NCI-H2196 treated with DMSO at 0.1 percent for 48 hours (cell line): ENCODE results near the gene TSPAN15.

ENCODE experiments used
- DNase-seq: peaks from one replicate; lab custom pipeline; 2025; ENCODE audit not compliant: unreplicated experiment; lab: John Stamatoyannopoulos, UW

Gene TSPAN15

DNA sequence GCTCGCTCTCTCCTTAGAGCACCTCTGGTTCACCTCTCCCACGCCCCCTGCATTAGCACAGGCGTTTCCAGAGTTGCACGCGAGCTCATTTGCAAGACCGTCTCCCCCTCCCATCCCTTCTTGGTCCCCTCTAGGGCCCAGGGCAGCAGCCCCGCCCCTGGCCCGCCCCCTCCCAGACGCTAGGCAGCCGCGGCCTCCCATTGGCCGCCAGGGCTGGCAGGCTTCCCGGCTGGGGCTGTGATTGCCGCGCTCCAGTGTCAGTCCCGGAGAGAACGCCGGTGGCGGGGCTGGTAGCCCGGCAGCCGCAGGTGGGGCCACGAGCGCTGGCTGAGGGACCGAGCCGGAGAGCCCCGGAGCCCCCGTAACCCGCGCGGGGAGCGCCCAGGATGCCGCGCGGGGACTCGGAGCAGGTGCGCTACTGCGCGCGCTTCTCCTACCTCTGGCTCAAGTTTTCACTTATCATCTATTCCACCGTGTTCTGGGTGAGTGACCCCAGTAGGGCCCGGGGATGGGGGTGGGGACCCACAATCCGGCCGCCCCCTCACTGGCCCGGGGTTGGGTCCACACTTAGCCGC lies at the start of gene TSPAN15:
Gene TSPAN15 (plus strand): TSS at position 257 of the 575 bp plus-strand sequence. CDS start 130 bp downstream, at position 387.
- peak; percentile 31 for DNase-seq

DNA sequence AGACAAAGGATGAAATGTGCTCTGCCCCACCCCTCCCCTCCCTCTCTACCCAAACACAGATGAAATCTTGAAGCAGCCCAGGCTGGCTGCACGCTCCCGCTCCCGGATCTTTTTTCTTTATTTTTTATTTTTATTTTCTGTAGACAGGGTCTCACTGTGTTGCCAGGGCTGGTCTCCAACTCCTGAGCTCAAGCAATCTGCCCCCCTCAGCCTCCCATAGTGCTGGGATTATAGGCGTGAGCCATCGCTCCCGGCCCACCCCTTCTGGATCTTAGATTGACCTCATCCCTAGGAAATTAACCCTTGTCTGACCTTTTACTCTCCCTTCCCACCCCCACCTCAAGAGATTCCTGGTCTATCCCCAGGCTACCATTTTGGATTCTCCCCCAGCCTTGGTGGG lies 48.9 kb upstream of the TSPAN15 start:
- DNase-seq, result no peak

DNA sequence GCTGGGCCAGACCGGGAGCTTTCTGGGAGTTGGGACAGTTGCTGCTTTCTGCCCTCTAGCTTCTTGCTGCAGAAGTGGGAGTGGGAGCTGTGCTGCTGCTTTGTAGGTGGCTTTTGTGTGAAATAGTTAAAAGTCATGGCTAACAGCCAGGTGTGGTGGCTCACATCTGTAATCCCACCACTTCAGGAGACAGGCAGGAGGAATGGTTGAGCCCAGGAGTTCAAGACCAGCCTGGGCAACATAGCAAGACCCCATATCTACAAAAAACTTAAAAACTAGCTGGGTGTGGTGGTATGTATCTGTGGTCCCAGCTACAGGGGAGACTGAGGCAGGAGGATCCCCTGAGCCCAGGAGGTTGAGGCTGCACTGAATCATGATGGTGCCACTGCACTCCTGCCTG lies 48.2 kb upstream of the TSPAN15 start:
- no peak for DNase-seq

DNA sequence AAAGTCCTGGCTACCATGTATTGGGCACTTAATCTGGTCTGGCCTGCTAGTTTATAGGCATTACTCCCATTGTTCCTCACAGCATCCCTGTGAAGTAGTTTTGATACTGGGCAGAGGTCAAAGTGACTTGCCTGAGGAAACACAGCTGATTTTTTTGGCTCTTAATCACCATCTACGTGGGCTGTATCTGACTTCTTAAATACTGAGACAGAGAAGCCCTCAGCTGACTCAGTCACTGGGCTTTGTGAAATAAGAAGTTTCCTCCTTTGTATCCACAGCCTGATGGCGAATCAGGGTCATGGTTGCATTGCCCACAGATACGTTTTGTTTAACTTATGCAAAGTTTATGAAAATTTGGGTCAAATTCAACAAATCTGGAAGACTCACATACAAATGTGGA lies 47.7 kb upstream of the TSPAN15 start:
- DNase-seq, result no peak

DNA sequence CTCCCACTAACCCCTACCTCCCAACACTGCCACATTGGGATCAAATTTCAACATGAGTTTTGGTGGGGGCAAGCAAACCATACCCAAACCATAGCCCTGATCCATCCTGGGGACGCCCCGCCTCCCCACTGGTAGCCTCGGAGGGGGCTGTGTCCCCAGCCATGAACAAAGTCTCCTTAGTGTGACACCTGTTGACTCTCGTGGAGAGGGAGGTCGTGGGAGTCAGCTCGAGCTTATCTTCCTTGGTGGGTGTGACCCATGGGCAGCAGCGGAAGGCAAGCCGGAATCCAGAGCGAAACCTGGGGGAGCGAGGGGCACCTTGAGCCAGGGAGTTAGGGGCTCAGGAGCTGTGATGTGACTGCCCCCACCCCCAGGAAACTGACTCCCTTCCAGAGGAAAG lies 46.5 kb upstream of the TSPAN15 start:
- DNase-seq, result no peak

DNA sequence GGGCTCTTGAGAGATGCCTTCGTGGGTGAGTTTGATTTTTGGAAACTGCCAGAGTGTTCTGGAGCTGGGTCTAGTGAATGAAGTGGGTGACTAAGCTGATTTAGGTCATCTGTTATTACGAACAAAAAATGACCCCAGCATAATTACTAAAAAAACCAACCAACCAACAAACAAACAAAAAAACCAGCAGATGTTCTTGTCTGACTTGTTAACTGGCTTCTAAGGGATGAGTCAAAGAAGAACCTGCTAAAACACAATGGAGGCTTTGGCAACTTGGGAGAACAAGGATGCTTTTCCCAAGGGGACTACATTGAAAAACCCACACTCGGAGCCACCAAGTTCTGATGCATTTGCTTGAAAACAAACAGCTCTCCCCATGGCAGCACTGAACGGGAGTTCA lies 46.0 kb upstream of the TSPAN15 start:
- DNase-seq, result no peak

DNA sequence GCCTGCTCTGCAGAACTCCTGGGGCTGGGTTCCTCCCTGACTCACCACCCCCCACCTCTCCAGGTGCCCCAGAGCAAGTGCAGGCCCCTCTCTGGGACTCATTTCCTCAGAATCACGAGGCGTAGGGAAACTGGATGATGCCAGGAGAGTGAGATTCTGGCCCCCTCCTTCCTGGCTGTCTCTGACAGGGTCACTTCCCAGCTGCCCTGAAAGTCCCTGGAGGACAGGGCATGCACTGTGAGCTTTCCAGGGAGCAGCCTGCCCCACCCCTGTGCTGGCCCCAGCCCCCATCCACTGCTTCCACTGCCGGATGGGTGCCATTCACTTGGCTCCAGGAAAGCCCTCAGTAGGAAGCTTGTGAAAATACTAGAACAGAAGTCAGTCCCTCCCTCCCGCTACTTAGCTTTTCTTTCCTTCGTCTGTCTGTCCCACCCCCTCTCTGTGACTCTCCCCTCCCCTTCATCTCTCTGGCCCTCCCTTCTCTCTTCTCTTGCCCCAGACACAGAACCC lies 44.9 kb upstream of the TSPAN15 start:
- DNase-seq, result no peak

DNA sequence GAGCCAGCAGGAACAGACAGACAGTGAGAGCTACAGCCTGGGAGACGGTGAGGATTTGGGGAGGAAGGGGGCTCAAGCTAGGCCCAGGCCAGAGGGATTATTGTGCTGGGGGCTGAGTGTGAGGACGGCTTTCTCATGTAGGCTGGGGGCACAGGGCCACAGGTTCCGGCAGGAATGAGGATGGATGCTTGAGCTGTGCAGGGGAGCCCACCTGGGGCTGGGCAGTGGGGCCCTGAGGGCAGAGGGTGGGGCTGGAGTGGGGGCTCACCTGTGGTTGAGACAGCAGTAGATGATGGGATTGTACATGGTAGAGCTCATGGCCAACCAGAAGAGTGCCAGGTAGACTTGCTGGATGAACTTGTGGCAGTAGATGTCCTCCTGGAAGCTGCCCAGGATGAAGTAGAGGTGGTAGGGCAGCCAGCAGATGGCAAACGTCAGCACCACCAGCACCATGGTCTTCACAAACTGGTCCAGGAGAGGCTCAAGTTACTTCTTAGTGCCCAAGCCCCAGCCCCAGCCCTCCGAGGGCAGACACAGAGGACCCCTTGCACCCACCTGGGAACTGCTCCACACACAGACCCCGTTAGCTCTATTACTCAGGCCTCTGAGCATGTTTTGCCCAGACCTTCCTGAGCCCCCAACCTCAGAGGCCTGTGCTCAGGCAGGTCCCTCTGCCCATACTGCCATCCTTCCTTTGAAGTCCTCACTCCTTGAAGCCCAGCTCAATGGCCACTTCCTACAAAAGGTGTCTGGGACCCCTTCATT lies 44.3 kb upstream of the TSPAN15 start:
- no peak for DNase-seq

DNA sequence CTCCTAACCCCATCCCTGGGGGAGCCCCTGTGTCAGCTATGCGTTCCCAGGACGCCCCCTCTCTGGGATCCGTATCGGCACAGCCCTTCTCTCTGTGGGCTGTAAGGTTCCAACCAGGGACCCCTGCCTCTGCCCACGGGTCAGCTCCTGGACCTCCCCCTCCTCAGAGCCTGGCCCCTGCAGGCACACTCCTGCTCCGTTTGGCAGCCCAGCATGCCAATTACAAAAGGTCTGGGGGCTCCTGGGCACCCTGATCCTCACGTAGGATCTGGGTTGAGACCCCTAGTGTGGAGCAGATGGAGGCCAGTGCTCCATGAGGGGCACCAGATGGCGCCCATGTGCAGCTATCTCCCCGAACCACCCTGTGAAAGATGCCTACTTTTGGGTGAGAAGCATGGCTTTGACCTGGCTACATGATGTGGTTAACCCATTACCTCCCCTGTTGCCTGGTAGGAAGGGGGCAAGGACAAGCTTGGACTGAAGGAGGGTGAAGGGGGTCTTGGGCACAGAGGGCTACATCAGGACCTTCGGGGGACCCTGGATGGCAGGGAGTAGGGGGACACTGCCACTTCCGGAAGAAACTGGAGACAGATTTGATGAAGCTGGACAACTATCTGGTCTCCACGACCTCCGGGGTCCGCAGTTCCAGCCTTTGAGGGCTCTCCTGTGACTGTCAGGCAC lies 43.5 kb upstream of the TSPAN15 start:
- DNase-seq, result no peak

DNA sequence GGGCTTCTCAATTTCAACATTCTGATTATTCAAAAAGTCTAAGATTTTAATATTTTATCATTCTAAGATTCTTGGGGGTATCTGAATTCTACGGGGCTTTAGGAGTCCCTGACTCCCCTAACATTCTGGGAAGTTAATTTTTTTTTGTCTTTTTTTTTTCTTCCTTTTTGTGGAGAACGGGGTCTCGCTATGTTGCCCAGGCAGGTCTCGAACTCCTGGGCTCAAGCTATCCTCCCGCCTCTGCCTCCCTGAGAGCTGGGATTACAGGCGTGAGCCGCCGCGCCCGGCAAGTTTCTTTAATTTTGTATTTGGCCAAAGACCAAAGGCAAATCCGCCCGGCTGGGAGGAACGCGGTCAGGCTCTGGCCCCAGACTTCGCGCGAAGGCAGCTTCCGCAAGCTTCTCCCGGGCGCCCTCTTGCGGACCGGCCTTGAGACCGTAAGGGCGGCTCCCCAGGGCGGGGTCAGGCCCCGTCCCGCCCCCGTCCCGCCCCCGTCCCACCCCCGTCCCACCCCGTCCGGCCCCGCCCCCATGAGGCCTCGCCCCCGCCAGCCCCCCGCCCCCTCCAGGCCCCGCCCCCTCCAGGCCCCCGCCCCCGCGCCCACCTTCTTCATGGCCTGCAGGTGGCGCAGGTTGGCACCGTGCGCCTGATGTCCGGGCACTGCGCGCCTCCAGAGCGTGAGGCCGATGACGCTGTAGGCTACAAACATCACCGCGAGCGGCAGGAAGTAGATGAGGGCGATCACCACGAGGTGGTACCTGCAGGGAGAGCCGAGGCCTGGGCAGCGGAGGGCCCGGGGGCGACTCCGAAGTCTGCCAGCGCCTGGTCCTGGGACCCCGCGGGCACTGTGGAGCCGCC lies 42.7 kb upstream of the TSPAN15 start:
- peak; percentile 73 for DNase-seq

DNA sequence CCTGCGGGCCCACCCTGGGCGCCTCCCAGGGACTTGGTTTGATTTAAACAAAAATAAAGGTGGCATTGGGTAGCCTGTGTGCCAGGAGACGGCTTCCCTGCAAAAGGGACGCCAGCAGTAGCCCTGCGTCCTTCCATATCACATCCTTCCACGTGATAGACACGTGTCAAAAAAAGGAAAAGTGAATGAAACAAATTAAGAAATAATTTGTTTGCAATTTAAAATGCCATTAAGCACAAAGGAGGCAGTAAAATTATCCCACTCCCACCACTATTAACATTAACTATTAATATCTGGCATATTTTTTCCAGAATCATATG lies 42.1 kb upstream of the TSPAN15 start:
- DNase-seq, result peak; percentile 47

DNA sequence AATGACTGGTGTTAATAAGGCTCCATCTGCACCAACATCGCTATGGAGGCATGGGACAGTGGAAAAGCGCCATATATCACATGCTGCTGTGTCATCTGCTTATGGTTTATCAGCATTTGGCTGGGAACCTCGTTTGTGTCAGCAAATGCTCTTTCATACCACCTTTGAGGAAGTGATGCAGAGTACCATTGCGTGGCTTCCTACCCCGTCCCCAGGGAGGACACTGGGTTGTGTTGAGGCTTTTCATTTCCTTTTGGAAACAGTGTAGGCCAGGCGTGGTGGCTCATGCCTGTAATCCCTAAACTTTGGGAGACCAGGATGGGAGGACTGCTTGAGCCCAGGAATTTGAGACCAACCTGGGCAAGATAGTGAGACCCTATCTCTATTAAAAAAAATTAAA lies 41.3 kb upstream of the TSPAN15 start:
- no peak for DNase-seq

DNA sequence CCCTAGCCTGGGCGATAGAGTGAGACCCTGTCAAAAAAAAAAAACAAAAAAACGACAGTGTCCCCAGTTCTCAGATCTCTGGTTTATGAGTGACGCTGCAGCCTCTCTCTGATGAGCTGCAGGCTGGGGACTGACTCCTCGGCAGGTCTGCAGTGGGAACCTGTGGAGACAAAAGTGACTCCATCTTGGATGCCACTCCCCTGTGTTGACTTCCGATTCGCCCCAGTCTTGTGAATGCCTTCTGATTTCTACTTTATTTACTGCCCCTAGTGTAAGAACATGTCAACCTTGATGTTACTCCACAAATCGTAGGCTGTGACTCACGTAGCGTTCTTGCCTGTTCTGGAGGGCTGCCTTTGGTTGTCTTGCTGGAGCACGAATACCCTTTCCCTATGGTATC lies 40.8 kb upstream of the TSPAN15 start:
- no peak for DNase-seq

DNA sequence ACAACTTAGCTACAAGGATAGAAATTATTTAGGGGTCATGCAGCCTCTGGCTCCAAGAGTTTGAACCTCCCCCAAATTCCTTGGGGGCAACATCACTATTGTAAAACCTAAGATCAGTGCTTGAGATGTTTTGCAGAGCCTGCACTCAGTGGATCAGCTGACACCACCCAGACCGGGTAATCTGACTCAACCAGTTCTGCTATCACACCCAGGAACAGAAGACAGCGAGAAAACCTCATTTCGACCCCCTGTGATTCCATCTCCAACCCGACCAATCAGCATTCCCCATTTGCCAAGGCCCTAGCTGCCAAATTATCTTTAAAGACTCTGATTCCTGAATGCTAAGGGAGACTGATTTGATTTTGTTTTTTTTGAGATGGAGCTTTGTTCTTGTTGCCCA lies 39.8 kb upstream of the TSPAN15 start:
- DNase-seq, result no peak

DNA sequence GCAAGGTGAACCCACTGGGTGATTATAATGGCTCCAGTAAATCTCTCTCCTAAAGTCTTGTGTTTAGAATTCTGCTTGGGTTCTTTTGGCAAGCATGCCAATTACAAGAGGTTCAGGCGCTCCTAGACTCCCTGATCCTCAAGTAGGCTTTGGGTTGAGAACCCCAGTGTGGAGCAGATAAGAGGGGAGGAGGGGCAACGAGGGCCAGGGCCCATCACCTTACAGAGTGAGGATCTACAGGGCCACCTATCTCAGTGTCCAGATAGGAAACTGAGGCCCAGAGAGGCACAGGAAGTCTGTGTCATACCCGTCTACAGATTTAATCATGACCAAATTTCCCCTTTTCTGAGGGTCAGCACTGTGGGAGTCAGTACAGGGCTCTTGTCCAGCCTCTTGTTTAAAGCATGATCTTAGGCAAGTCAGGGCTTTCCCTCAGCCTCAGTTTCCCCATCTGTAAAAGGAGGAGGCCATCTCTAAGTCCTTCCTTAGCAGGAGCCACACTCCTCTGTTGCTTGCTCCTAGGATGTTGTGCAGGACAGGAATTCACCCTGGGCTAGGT lies 39.0 kb upstream of the TSPAN15 start:
- no peak for DNase-seq

DNA sequence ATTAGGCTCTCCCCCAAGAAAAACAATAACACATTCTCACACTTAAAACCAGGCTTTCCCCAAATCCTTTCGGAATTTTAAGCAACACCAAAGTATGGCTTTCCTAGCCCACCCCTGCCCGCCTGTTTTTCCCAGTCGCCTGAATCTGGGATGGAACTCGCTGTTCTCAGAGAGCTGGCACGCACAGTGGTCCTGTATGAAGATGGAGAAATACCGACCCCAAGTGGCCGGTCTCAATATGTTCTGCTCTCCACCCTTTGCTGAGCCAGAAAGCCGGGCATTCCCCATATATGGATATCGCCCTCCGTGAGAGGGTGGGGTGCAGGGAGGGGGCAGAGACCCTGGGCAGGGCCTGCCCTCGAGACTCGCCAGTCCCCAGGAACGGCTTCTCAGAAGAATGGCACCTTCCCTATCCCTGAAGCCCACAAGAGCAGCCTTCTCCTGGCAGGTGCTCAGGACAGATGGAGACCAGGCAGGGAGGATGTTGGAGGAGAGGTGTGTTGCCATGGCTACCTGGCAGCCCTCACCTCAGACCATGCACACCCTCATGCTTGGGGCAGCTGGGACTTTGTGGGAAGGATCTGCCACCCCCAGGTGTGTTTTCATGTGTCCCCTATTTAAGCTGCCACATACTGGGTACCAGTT lies 37.9 kb upstream of the TSPAN15 start:
- DNase-seq, result no peak

DNA sequence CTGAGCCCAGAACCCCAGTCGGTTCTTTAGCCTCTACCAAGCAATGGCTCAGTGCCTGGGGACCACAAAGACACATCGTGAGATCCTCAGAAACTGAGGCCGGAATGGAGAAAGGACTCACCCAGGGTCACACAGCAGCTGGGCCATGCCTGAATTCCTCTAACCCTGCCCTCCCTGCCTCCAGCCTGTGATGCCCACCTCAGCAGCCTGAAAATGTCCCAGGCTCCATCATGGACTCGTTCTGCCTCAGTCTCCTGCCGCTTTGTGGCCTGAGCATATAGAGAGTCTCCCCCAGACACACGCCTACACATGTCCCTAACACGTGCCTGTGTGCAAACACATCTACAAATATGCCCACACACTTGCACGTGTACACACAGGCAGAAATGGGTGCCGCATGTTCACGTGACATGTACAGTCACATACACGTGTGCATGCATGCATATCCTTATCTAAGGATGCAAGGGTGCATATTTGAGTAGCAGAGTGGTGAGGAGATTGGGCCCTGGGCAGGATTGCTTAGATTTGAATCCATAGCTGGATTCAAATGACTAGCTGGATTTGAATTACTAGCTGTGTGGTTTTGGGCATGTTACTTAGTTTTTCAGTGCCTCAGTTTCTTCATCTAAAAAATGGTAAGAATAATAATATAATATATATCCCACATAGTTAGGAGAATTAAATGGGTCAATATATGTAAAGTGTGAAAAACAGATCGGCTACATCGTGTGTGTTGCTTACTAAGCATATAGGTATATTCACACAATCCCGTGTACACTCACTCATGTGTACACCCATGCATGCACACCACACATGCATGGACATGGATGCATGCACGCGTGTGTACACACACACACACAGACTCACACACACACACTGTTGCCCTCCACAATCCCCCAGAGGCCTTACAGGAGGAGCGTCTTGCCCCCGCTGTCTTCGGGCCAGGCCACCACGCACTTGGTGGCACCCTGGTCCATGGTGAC lies 36.9 kb upstream of the TSPAN15 start:
- DNase-seq, result no peak

DNA sequence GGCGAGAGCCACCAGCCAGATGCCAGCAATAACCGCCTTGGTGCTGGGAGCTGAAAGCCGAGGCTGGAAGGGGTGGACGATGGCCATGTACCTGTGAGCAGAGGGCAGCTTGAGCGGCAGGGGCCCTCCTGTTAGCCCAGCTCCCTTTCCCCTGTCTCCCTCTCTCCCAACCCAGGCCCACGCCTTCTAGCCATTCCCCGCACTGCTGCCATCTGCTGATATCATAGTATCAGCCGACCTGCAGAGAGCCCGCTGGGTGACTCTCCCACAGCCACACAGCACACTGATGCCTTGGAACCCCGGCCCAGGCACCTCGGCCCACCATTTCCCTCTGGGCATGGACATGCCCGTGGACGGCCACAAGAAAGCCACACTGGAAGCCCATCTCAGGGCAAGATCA lies 36.2 kb upstream of the TSPAN15 start:
- no peak for DNase-seq

DNA sequence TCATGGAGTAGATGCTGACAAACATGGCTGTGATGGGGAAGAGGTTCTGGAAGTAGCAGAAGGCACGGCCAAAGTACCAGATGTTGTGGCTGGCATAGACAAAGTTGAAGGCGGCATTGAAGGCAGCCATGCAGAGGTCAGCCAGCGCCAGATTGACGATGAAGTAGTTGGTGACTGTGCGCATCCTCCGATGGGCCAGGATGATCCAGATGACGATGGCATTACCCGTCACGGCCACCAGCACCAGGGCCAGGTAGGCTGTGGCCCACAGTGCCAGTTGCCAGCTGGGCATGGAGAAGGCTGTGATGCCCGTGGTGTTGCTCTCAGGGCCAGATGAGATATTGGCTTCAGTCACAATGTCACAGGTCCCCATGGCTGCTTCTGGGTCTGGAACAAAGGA lies 35.3 kb upstream of the TSPAN15 start:
- no peak for DNase-seq
